IPS-18a (cell line): ENCODE measurements around the gene PACS2.

Experiments used
- H3K27ac ChIP-seq: one replicate; pipeline ENCODE4 v1.5.1; 2013; ENCODE audit warnings: low read length
- H3K27me3 ChIP-seq: one replicate; pipeline ENCODE4 v1.6.1; 2013; ENCODE audit warnings: mild to moderate bottlenecking, low read length; ENCODE audit not compliant: control insufficient read depth, insufficient read depth
- H3K36me3 ChIP-seq: one replicate; pipeline ENCODE4 v1.6.1; 2013; ENCODE audit warnings: low read depth, low read length; ENCODE audit not compliant: control insufficient read depth
- H3K4me1 ChIP-seq: one replicate; pipeline ENCODE4 v1.6.1; 2013; ENCODE audit warnings: low read depth, low read length; ENCODE audit not compliant: control insufficient read depth
- H3K4me3 ChIP-seq: one replicate; pipeline ENCODE4 v1.5.1; 2013; ENCODE audit warnings: low read length
- H3K9ac ChIP-seq: one replicate; pipeline ENCODE4 v1.6.1; 2013; ENCODE audit warnings: mild to moderate bottlenecking, low read length, moderate library complexity
- H3K9me3 ChIP-seq: one replicate; pipeline ENCODE4 v1.6.1; 2013; ENCODE audit warnings: low read depth, low read length; ENCODE audit not compliant: control insufficient read depth

PACS2 gene

DNA sequence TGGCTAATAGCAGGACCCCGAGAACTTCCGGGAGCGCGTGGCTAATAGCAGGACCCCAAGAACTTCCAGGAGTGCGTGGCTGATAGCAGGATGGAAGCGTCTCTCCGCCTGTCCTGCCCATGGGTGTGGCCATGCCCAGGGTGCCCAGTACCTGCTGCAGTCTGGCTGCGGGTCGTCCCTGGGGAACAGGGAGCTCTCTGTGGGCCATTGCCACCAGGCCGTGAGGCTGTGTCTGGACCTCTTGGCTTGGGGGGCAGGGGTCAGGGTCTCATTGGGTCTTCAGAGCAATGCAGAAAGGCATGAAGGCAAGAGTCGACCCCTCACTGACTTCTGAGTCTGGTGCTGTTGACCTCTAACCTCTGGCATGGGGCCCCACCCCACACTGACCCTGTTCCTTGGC, 35.4 kb downstream of the PACS2 start:
- no peaks in the 10 kb centered on the region for H3K27me3 ChIP-seq
- H3K9ac ChIP-seq, result no peak overlapping the region
- no peaks in the 10 kb centered on the region for H3K36me3 ChIP-seq
- H3K4me1 ChIP-seq, result no peaks in the 10 kb centered on the region
- H3K9me3 ChIP-seq, result no peaks in the 10 kb centered on the region
- H3K4me3 ChIP-seq, result no peak overlapping the region
- no peak overlapping the region for H3K27ac ChIP-seq

GRCh38 chr14:105350450-105351244, 36.1 kb downstream of the PACS2 start:
- Histone ChIP-seq H3K9me3 (no peaks in the 10 kb centered on the region), H3K9ac (no peak overlapping the region)

DNA sequence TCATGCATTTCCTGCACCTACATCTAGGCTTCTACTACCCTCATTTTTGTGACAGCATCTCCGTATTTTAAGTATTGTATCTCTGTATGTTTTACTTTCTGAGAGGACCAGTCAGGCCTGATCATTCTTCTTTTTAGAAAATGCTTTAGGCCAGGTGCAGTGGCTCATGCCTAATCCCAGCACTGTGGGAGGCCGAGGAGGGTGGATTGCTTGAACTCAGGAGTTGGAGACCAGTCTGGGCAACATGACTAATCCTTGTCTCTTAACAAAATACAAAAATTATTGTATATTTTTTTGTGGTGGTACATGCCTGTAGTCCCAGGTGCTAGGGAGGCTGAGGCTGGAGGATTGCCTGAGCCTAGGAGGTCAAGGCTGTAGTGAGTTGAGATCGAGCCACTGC, 36.9 kb downstream of the PACS2 start:
- Histone ChIP-seq H3K4me1 (no peaks in the 10 kb centered on the region), H3K9ac (no peak overlapping the region), H3K27me3 (no peaks in the 10 kb centered on the region)

More at GRCh38 chr14:105350450-105351244, 36.1 kb downstream of the PACS2 start:
- Histone ChIP-seq H3K27me3 (no peaks in the 10 kb centered on the region), H3K4me3 (no peak overlapping the region), H3K36me3 (no peaks in the 10 kb centered on the region), H3K4me1 (no peaks in the 10 kb centered on the region), H3K27ac (no peak overlapping the region)

DNA sequence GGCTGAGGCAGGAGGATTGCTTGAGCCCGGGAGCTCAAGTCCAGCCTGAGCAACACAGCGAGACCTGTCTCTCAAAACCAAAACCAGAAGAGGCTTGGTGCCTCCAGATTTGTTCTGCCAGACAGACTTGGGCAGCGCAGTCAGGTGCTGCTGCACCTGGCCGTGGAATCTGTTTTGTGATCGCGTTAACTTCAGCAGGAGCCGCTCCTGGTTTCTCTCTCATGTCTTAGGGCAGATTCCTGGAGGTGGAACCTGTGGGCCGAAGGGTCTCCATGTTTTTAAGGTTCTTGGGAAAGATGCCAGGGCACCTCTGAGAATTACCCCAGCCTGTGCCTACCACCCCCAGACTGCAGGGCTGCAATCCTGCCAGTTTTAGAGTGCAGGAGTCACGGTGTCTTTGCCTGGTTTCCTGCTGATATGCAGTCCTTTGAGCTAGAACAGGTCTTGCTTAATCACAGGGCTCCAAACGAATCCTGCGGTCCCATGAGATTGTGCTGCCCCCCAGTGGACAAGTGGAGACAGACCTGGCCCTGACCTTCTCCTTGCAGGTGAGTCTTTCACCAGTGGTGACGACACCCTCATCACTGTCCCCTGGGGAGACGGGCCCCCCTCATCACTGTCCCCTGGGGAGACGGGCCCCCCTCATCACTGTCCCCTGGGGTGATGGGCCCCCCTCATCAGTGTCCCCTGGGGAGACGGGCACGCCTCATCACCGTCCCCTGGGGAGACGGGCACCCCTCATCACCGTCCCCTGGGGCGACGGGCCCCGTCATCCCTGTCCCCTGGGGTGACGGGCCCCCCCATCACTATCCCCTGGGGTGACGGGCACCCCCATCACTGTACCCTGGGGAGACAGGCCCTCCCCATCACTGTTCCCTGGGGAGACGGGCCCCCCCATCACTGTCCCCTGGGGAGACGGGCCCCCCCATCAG, 37.6 kb downstream of the PACS2 start:
- Histone ChIP-seq H3K27ac (no peak overlapping the region), H3K4me1 (no peaks in the 10 kb centered on the region), H3K4me3 (no peak overlapping the region), H3K27me3 (no peaks in the 10 kb centered on the region), H3K9ac (no peak overlapping the region), H3K36me3 (no peaks in the 10 kb centered on the region), H3K9me3 (no peaks in the 10 kb centered on the region)

More for the DNA sequence above, 36.9 kb downstream of the PACS2 start:
- Histone ChIP-seq H3K36me3 (no peaks in the 10 kb centered on the region), H3K9me3 (no peaks in the 10 kb centered on the region), H3K27ac (no peak overlapping the region), H3K4me3 (no peak overlapping the region)

DNA sequence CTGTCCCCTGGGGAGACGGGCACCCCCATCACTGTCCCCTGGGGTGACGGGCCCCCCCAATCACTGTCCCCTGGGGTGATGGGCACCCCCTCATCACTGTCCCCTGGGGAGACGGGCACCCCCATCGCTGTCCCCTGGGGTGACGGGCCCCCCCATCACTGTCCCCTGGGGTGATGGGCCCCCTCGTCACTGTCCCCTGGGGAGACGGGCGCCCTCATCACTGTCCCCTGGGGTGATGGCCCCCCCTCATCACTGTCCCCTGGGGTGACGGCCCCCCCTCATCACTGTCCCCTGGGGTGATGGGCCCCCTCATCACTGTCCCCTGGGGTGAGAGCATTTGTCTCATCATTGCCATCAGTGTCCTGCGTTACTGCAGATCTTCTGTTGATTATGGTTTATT, 38.6 kb downstream of the PACS2 start:
- Histone ChIP-seq H3K36me3 (no peaks in the 10 kb centered on the region), H3K9me3 (no peaks in the 10 kb centered on the region), H3K9ac (no peak overlapping the region), H3K4me3 (no peak overlapping the region), H3K27ac (no peak overlapping the region), H3K27me3 (no peaks in the 10 kb centered on the region), H3K4me1 (no peaks in the 10 kb centered on the region)

DNA sequence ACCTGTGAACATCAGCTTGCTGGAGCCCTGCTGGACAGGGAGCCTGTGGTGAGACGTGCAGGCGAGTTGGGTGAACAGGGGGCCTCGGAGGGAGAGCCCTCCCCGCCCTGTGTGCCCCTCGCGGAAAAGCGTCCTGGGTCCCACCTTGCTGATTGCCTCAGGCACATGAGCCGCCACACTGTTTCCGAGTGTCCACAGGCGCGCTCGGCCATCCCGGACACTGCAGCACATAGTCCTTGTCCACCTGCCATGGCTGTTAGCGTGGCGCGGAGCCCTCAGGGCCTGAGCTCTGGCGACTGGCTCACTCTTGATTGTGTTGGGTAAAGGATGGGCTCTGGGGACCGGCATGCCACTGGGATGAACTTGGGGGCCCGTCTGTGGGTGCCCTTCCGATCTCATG, 40.0 kb downstream of the PACS2 start:
- H3K36me3 ChIP-seq, result no peaks in the 10 kb centered on the region
- H3K27ac ChIP-seq, result no peak overlapping the region
- no peaks in the 10 kb centered on the region for H3K9me3 ChIP-seq
- H3K4me3 ChIP-seq, result no peak overlapping the region
- H3K4me1 ChIP-seq, result no peaks in the 10 kb centered on the region
- H3K27me3 ChIP-seq, result no peaks in the 10 kb centered on the region
- no peak overlapping the region for H3K9ac ChIP-seq

DNA sequence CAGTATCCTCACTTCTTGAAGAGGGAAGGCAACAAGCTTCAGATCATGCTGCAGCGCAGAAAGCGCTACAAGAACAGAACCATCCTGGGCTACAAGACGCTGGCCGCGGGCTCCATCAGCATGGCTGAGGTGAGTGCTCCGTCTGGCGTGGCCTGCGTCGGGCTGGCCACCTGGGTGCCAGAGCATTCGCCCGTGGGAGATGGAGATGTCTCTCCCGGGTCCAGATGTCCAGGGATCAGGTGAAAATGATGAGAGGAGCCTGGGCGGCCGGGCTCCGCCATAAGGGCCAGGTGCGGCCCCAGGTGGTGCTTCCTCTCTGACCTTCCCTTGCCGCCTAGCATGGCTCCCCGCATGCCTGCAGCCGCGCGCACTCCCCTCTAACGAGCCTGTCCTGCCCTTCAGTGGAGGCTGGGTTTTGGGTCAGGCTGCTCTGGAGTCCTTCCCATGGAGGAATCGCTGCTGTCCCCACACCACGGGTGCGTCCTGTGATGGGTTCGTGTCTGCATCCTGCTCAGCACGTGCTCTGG, 40.6 kb downstream of the PACS2 start:
- Histone ChIP-seq H3K27ac (no peak overlapping the region), H3K36me3 (no peaks in the 10 kb centered on the region), H3K4me1 (no peaks in the 10 kb centered on the region), H3K9me3 (no peaks in the 10 kb centered on the region), H3K27me3 (no peaks in the 10 kb centered on the region), H3K9ac (no peak overlapping the region), H3K4me3 (no peak overlapping the region)

DNA sequence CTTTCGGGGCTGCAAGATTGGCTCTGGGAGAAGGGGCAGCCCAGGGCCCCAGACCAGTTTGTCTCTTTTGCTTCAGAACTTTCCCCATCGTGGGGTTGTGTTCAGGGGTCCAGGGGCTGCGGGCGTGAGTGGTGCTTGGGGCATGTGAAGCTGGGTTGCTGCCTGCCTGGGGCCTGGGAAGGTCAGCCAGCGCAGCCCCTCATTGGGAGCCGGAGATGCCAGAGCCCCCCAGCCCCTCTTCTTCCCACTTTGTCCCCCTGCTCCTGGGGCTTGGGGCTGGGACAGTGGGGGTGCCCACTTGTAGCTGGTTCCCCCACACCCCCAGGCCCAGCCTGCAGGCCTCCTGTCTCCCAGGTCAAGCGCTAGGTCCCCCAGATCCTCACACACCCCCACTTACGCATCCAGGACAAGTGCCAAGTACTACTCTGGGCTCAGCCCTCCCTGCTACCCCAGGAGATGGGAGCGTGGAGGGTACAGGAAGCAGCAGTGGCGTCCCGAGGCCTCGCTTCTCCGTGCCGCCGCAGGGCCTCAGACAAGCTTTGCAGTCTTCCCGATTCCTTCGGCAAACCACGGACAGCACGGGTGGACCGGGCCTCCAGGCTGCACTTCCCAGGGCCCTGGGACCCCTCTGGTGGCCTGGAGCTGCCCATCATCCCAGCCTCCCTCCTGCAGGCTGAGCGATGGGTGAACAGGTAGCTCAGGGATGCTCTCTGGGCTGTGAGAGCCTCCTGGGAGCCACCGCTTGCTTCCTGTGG, 41.5 kb downstream of the PACS2 start:
- H3K4me3 ChIP-seq, result no peak overlapping the region
- H3K9ac ChIP-seq, result no peak overlapping the region
- no peaks in the 10 kb centered on the region for H3K36me3 ChIP-seq
- no peaks in the 10 kb centered on the region for H3K27me3 ChIP-seq
- no peak overlapping the region for H3K27ac ChIP-seq
- no peaks in the 10 kb centered on the region for H3K4me1 ChIP-seq
- H3K9me3 ChIP-seq, result no peaks in the 10 kb centered on the region

GRCh38 chr14:105356927-105357326, 42.4 kb downstream of the PACS2 start:
- H3K4me1 ChIP-seq, result no peaks in the 10 kb centered on the region
- no peak overlapping the region for H3K27ac ChIP-seq
- H3K4me3 ChIP-seq, result no peak overlapping the region
- no peak overlapping the region for H3K9ac ChIP-seq
- H3K9me3 ChIP-seq, result no peaks in the 10 kb centered on the region
- H3K27me3 ChIP-seq, result no peaks in the 10 kb centered on the region
- H3K36me3 ChIP-seq, result no peaks in the 10 kb centered on the region

GRCh38 chr14:105357626-105358025, 43.1 kb downstream of the PACS2 start:
- Histone ChIP-seq H3K27me3 (no peaks in the 10 kb centered on the region), H3K9me3 (no peaks in the 10 kb centered on the region), H3K4me3 (no peak overlapping the region), H3K9ac (no peak overlapping the region), H3K4me1 (no peaks in the 10 kb centered on the region), H3K27ac (no peak overlapping the region), H3K36me3 (no peaks in the 10 kb centered on the region)
